ENCODE results near the gene PHYKPL.
"Not testable (repeated sequence)": the region's sequence is repeated elsewhere in the genome, so short reads cannot be mapped to it uniquely, and the experiment has no call there.

PHYKPL gene

GRCh38 chr5:178264044-178264443 lies 31.4 kb upstream of the PHYKPL start:
- DNase-seq (ENCODE audit: low read depth), result no peak

- DNase-seq (ENCODE audit: low read depth), result no peak
These were observed 29.3 kb upstream of the PHYKPL start for GRCh38 chr5:178261666-178262600.

GRCh38 chr5:178259623-178260536 lies 27.3 kb upstream of the PHYKPL start:
- no peak for DNase-seq (ENCODE audit: low read depth)

DNA sequence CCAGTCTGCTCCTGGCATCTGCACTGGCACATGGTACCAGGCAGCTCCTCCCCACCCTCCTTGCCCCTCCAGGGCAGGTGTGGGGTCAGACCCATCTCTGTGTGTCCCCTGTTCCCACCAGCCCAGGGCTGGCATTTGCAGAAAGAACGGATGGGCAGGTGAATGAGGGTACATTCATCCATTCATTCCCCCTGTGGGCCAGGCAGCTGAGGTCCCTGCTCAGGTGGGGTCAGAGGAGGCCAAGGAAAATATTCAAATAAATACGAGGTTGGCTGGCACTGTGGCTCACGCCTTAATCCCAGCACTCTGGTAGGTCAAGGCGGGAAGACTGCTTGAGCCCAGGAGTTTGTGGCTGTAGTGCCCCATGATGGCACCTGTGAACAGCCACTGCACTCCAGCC lies 25.0 kb upstream of the PHYKPL start:
- DNase-seq (ENCODE audit: low read depth), result no peak

DNA sequence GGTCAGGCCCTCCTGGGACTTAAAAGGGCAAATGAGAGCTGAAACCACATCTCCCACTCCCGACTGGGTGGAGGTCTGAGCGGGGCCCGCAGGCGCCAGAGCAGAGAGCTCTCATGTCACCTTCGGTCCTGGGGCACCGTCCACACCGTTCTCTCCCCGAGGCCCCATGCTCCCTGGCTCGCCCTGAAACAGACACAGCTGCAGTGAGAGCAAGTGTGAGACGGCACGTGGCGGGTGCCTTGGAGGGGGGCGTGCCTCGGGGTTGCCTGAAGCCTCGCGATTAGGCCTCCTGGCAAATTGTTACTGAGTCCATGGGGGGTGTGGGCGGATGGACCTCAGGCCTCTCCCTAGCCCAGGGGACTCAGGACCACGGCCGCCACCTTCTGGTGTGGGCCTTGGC lies 24.1 kb upstream of the PHYKPL start:
- no peak for DNase-seq (ENCODE audit: low read depth)

GRCh38 chr5:178253632-178254031 lies 21.0 kb upstream of the PHYKPL start:
- not testable (repeated sequence) for DNase-seq (ENCODE audit: low read depth)

- no peak for DNase-seq (ENCODE audit: low read depth)
These were observed 19.7 kb upstream of the PHYKPL start for GRCh38 chr5:178252258-178252657.

DNA sequence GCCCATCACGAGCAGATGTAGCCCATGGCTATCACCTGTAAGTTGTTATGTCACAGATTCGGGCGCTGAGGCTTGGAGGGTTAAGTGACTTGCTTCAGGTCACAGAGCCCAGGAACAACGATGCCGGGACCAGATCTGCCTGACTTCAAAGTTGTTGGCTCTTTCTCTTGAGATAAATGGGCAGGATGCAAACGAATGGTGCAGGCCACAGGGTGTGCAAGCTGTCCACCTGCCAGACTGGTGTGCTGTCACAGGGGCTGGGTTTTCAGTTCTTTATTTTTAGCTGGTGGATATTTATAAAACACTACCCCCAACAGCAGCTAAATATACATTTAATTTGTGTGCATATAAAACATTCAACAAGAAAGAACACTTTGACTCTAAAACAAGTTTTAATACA lies 17.7 kb upstream of the PHYKPL start:
- DNase-seq (ENCODE audit: low read depth), result no peak

- no peak for DNase-seq (ENCODE audit: low read depth)
These were observed 16.8 kb upstream of the PHYKPL start for GRCh38 chr5:178249191-178249989.

GRCh38 chr5:178248750-178249149 lies 16.1 kb upstream of the PHYKPL start:
- DNase-seq (ENCODE audit: low read depth), result no peak

- DNase-seq (ENCODE audit: low read depth), result no peak
These were observed 15.2 kb upstream of the PHYKPL start for GRCh38 chr5:178247481-178248456.

- DNase-seq (ENCODE audit: low read depth), result no peak
These were observed 14.2 kb upstream of the PHYKPL start for GRCh38 chr5:178246624-178247279.

DNA sequence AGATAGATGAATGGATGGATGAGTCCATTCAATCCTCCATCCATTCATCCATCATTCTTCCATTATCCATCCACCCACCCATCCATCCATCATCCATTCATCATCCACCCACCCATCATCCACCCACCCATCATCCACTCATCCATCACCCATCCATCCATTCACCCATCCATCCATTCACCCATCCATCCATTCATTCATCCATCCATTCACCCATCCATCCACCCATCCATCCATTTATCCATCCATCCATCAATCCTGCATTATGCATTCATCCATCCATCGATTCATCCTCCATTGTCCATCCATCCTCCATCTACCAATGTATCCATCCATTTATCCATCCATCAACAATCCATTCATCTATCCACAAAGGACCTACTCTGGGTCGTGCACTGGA lies 12.8 kb upstream of the PHYKPL start:
- no peak for DNase-seq (ENCODE audit: low read depth)

- no peak for DNase-seq (ENCODE audit: low read depth)
These were observed 12.0 kb upstream of the PHYKPL start for GRCh38 chr5:178244576-178244975.

DNA sequence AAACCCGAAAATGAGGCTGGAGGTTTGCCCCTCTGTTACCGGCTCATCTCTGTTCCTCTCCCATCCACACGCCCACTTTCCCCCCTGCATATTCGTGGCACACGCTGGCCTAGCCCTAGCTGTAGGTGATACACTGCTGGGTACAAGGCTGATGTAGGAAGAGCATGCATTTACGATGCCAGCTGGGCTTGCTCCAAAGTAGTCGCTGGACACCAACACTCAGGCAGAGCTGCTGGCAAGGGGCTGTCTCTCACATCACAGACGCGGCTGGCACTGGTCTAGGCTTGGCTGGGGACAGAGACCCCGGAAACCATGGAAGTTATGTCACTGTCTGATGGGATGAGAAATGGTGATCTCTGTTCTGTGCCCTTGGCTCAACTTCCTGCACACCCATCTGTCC lies 9.8 kb upstream of the PHYKPL start:
- no peak for DNase-seq (ENCODE audit: low read depth)

DNA sequence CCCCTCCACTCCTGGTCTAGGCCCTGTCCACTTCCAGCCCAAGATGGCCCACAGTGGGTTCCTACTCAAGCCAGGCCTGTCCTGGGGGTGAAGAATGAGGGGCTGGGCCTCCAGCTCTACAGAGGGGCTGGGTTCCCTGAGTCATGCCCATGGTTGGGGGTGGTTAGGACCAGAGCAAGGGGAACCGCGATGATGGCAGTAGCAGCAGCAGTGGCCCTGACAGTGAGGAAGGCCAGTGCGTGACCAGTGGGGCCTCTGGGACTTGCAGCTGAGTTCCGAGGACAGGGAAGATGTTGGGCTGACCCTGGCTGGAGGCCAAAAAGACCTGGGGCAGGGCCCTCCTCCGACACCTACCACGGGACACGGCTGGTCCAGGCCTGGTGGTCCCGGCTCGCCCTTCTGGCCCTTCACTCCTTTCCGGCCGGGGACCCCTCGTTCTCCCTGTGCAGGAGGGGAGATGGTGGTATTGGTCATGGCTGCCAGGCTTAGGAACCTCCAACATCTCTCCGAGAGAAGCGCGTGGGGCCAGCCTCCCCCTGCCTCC lies 9.2 kb upstream of the PHYKPL start:
- DNase-seq (ENCODE audit: low read depth), result no peak

GRCh38 chr5:178241231-178241663 lies 8.6 kb upstream of the PHYKPL start:
- no peak for DNase-seq (ENCODE audit: low read depth)

GRCh38 chr5:178240766-178241165 lies 8.2 kb upstream of the PHYKPL start:
- no peak for DNase-seq (ENCODE audit: low read depth)

GRCh38 chr5:178240341-178240741 lies 7.7 kb upstream of the PHYKPL start:
- no peak for DNase-seq (ENCODE audit: low read depth)
